Measurements from ENCODE around the gene CNGB1. TPM values are rescaled to one million over a fixed set of nuclear protein-coding genes. Genes with fewer than 3 reads are reported as not detected.

The CNGB1 gene
- total and polyA plus RNA-seq, 2 of the 13 experiments (the other 11 are each of a cell fraction or from before 2014, with no cell fraction given): 0.02 to 0.15 TPM

- peak; percentile 62; the same call in 1 of the 2 replicates for TF ChIP-seq ZFP91 (CRISPR knock-in tag; IDR thresholded peaks at IDR 0.05; ENCODE audit: borderline replicate concordance)
- 0 out of 2 replicates have a peak, but pooled peaks have one; percentile 9 for TF ChIP-seq ZNF574 (CRISPR knock-in tag; IDR thresholded peaks at IDR 0.05)
- no peak for TF ChIP-seq ZNF672 (CRISPR knock-in tag; IDR thresholded peaks at IDR 0.05)
- TF ChIP-seq, protein P1, sequence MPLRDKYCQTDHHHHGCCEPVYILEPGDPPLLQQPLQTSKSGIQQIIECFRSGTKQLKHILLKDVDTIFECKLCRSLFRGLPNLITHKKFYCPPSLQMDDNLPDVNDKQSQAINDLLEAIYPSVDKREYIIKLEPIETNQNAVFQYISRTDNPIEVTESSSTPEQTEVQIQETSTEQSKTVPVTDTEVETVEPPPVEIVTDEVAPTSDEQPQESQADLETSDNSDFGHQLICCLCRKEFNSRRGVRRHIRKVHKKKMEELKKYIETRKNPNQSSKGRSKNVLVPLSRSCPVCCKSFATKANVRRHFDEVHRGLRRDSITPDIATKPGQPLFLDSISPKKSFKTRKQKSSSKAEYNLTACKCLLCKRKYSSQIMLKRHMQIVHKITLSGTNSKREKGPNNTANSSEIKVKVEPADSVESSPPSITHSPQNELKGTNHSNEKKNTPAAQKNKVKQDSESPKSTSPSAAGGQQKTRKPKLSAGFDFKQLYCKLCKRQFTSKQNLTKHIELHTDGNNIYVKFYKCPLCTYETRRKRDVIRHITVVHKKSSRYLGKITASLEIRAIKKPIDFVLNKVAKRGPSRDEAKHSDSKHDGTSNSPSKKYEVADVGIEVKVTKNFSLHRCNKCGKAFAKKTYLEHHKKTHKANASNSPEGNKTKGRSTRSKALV (CRISPR knock-in tag; IDR thresholded peaks at IDR 0.05): no peak
- TF ChIP-seq HNRNPL (IDR thresholded peaks at IDR 0.05; ENCODE audit: low read depth, low read length): peak; percentile 68; the same call in 1 of the 2 replicates
- TF ChIP-seq KAT7 (CRISPR knock-in tag; IDR thresholded peaks at IDR 0.05; ENCODE audit: borderline replicate concordance): no peak
- TF ChIP-seq ZNF12 (CRISPR knock-in tag; IDR thresholded peaks at IDR 0.05): no peak
- no peak for TF ChIP-seq TRAFD1 (CRISPR knock-in tag; IDR thresholded peaks at IDR 0.05; ENCODE audit: borderline replicate concordance)
- no peak for TF ChIP-seq KIAA2018 (CRISPR knock-in tag; IDR thresholded peaks at IDR 0.05; ENCODE audit: borderline replicate concordance)
- no peak for TF ChIP-seq ZNF614 (CRISPR knock-in tag; IDR thresholded peaks at IDR 0.05; ENCODE audit: borderline replicate concordance)
- TF ChIP-seq ZNF430 (CRISPR knock-in tag; IDR thresholded peaks at IDR 0.05): no peak
- no peak for TF ChIP-seq STAG1 (CRISPR knock-in tag; IDR thresholded peaks at IDR 0.05)
Measured at GRCh38 chr16:57901480-57902069, 69.4 kb downstream of the CNGB1 start (continued).

All from HepG2 (cell line).